ENCODE measurements around the gene KAT5. TPM values are rescaled to one million over a fixed set of nuclear protein-coding genes. Genes with fewer than 3 reads are reported as not detected.

KAT5 gene
- total and polyA plus RNA-seq, 2 of the 13 experiments (the other 11 are each of a cell fraction or from before 2014, with no cell fraction given): 35.2 to 48.3 TPM

DNA sequence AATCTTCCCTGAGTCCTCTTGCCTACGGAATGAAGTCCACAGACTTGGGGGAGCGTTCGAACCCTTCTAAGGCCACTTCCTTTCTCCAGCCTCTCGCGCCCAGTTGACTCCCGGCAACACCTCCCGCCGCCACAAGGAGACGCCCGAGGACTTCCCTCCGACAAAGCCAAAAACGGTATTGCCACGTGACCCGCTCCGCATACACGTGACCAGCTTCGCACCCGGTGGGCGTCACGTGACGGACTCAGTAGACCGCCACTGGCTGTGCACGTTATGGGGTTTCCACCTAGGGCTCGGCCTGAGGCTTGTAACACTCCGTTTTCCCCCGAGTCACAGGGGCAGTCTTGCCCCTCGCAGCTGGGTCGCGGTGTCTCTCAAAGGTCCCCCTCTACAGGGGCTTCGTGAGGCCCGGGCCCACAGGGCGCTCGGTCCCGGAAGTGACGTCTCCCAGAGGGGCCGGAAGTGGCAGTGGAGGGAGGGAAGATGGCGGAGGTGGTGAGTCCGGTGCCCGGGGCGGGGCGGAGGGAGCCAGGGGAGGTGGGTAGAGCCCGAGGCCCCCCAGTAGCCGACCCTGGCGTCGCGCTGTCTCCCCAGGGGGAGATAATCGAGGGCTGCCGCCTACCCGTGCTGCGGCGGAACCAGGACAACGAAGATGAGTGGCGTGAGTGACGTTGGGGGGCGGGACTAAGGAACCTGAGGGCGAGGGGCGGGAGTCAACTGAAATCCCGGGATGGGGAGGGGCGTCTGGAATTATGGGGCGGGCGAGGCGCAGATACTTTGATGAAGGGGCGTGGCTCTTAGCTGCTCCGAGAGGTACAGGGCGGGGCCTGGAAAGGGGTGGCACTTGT, at the start of gene KAT5 (continued):
- peak; percentile 50 for TF ChIP-seq TMF1 (CRISPR knock-in tag; IDR thresholded peaks at IDR 0.05; ENCODE audit: low read depth)
- TF ChIP-seq KMT2A (CRISPR knock-in tag; IDR thresholded peaks at IDR 0.05): peak; percentile 55; the same call in 1 of the 2 replicates
- no peak for TF ChIP-seq MTF2 (CRISPR knock-in tag; IDR thresholded peaks at IDR 0.05; ENCODE audit: borderline replicate concordance)
- TF ChIP-seq MIER2 (CRISPR knock-in tag; IDR thresholded peaks at IDR 0.05): peak; percentile 35
- TF ChIP-seq, protein P1, sequence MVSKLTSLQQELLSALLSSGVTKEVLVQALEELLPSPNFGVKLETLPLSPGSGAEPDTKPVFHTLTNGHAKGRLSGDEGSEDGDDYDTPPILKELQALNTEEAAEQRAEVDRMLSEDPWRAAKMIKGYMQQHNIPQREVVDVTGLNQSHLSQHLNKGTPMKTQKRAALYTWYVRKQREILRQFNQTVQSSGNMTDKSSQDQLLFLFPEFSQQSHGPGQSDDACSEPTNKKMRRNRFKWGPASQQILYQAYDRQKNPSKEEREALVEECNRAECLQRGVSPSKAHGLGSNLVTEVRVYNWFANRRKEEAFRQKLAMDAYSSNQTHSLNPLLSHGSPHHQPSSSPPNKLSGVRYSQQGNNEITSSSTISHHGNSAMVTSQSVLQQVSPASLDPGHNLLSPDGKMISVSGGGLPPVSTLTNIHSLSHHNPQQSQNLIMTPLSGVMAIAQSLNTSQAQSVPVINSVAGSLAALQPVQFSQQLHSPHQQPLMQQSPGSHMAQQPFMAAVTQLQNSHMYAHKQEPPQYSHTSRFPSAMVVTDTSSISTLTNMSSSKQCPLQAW (CRISPR knock-in tag; IDR thresholded peaks at IDR 0.05): peak; percentile 93
- TF ChIP-seq NCOA2 (CRISPR knock-in tag; IDR thresholded peaks at IDR 0.05): peak; percentile 31; the same call in 1 of the 2 replicates
- peak; percentile 82 for TF ChIP-seq RXRB (CRISPR knock-in tag; IDR thresholded peaks at IDR 0.05; ENCODE audit: borderline replicate concordance)
- peak; percentile 74; the same call in 1 of the 2 replicates for TF ChIP-seq DNMT1 (CRISPR knock-in tag; IDR thresholded peaks at IDR 0.05)
- no peak for TF ChIP-seq RORA (CRISPR knock-in tag; IDR thresholded peaks at IDR 0.05)
- peak; percentile 80; the same call in 1 of the 2 replicates for TF ChIP-seq TSC22D2 (CRISPR knock-in tag; IDR thresholded peaks at IDR 0.05; ENCODE audit: borderline replicate concordance)
- TF ChIP-seq ETV5 (CRISPR knock-in tag; IDR thresholded peaks at IDR 0.05; ENCODE audit: borderline replicate concordance): peak; percentile 67
- TF ChIP-seq HOXA9 (CRISPR knock-in tag; IDR thresholded peaks at IDR 0.05; ENCODE audit: borderline replicate concordance): peak; percentile 71
- TF ChIP-seq SKI (IDR thresholded peaks at IDR 0.05; ENCODE audit: partially characterized antibody): peak; percentile 47
- no peak for TF ChIP-seq ZUFSP (CRISPR knock-in tag; IDR thresholded peaks at IDR 0.05; ENCODE audit: borderline replicate concordance)
- peak; percentile 72; the same call in 1 of the 2 replicates for TF ChIP-seq ZNF850 (CRISPR knock-in tag; conservative IDR thresholded peaks at IDR 0.05)
- 0 out of 2 replicates have a peak, but pooled peaks have one; percentile 60 for TF ChIP-seq RARG (CRISPR knock-in tag; IDR thresholded peaks at IDR 0.05; ENCODE audit: low read depth)
- TF ChIP-seq HNRNPH1 (optimal IDR thresholded peaks at IDR 0.05; ENCODE audit: low read depth, low read length): peak; percentile 94
- TF ChIP-seq ZFYVE20 (CRISPR knock-in tag; IDR thresholded peaks at IDR 0.05; ENCODE audit: borderline replicate concordance, low read depth): no peak
- TF ChIP-seq, protein P2, sequence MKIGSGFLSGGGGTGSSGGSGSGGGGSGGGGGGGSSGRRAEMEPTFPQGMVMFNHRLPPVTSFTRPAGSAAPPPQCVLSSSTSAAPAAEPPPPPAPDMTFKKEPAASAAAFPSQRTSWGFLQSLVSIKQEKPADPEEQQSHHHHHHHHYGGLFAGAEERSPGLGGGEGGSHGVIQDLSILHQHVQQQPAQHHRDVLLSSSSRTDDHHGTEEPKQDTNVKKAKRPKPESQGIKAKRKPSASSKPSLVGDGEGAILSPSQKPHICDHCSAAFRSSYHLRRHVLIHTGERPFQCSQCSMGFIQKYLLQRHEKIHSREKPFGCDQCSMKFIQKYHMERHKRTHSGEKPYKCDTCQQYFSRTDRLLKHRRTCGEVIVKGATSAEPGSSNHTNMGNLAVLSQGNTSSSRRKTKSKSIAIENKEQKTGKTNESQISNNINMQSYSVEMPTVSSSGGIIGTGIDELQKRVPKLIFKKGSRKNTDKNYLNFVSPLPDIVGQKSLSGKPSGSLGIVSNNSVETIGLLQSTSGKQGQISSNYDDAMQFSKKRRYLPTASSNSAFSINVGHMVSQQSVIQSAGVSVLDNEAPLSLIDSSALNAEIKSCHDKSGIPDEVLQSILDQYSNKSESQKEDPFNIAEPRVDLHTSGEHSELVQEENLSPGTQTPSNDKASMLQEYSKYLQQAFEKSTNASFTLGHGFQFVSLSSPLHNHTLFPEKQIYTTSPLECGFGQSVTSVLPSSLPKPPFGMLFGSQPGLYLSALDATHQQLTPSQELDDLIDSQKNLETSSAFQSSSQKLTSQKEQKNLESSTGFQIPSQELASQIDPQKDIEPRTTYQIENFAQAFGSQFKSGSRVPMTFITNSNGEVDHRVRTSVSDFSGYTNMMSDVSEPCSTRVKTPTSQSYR (CRISPR knock-in tag; IDR thresholded peaks at IDR 0.05; ENCODE audit: borderline replicate concordance): peak; percentile 54
- TF ChIP-seq SCMH1 (CRISPR knock-in tag; IDR thresholded peaks at IDR 0.05; ENCODE audit: borderline replicate concordance): no peak
